GM04503 (cell line): ENCODE results near the gene TXLNA.

Source experiments
- DNase-seq: peaks from one replicate; pipeline ENCODE4 v3.0.0-alpha.2; 2012; ENCODE audit warnings: low read depth

Gene TXLNA

GRCh38 chr1:32184650-32185049, 5.2 kb downstream of the TXLNA start:
- no peak for DNase-seq

- DNase-seq, result no peak
Measured at GRCh38 chr1:32186077-32186476, 6.6 kb downstream of the TXLNA start.

GRCh38 chr1:32186491-32186890, 7.0 kb downstream of the TXLNA start:
- no peak for DNase-seq

GRCh38 chr1:32187850-32188249, 8.4 kb downstream of the TXLNA start:
- no peak for DNase-seq

- DNase-seq, result no peak
Measured at GRCh38 chr1:32192220-32192948, 12.9 kb downstream of the TXLNA start.

- DNase-seq, result no peak
Measured at GRCh38 chr1:32194984-32195383, 15.5 kb downstream of the TXLNA start.

- DNase-seq, result no peak
Measured at GRCh38 chr1:32195531-32195930, 16.1 kb downstream of the TXLNA start.

GRCh38 chr1:32195972-32196823, 16.7 kb downstream of the TXLNA start:
- no peak for DNase-seq

GRCh38 chr1:32197074-32197473, 17.6 kb downstream of the TXLNA start:
- DNase-seq, result no peak

GRCh38 chr1:32197837-32198236, 18.4 kb downstream of the TXLNA start:
- DNase-seq, result no peak

GRCh38 chr1:32198237-32199042, 19.0 kb downstream of the TXLNA start:
- DNase-seq, result no peak

GRCh38 chr1:32199043-32199716, 19.7 kb downstream of the TXLNA start:
- no peak for DNase-seq

GRCh38 chr1:32199717-32200072, 20.2 kb downstream of the TXLNA start:
- DNase-seq, result no peak

- DNase-seq, result no peak
Measured at GRCh38 chr1:32200226-32201010, 20.9 kb downstream of the TXLNA start, which contains the start of gene CCDC28B. TSS of gene CCDC28B (plus strand) at chr1:32200595. CDS start at chr1:32201936, 1,341 bp downstream.

GRCh38 chr1:32201011-32201855, 21.8 kb downstream of the TXLNA start:
- DNase-seq, result no peak

- DNase-seq, result no peak
Measured at GRCh38 chr1:32204943-32205361, 25.5 kb downstream of the TXLNA start.

- DNase-seq, result no peak
Measured at GRCh38 chr1:32205401-32206370, 26.2 kb downstream of the TXLNA start, which contains the start of gene IQCC. TSS of gene IQCC (plus strand) at chr1:32205671. CDS start at chr1:32205682, 11 bp downstream.

GRCh38 chr1:32208469-32208868, 29.0 kb downstream of the TXLNA start:
- no peak for DNase-seq

- no peak for DNase-seq
Measured at GRCh38 chr1:32208891-32209328, 29.4 kb downstream of the TXLNA start, which contains the start of gene DCDC2B. TSS of gene DCDC2B (plus strand) at chr1:32209089. CDS start at chr1:32209094, 5 bp downstream.
